Measurements from ENCODE around the gene C10orf67.

Gene C10orf67

GRCh38 chr10:23230582-23230981 lies 114.0 kb downstream of the C10orf67 start:
- H3K4me3 ChIP-seq (ENCODE audit: low read length): no peak overlapping the region
- no peak for TF ChIP-seq ZNF274 (IDR thresholded peaks at IDR 0.05; ENCODE audit: low read depth, low read length)

- no peak overlapping the region for H3K4me3 ChIP-seq (ENCODE audit: low read length)
- no peak for TF ChIP-seq ZNF274 (IDR thresholded peaks at IDR 0.05; ENCODE audit: low read depth, low read length)
Measured at GRCh38 chr10:23217471-23217870, 127.1 kb downstream of the C10orf67 start.

GRCh38 chr10:23205972-23206642 lies 138.5 kb downstream of the C10orf67 start:
- no peak for TF ChIP-seq ZNF274 (IDR thresholded peaks at IDR 0.05; ENCODE audit: low read depth, low read length)

GRCh38 chr10:23204773-23205172 lies 139.8 kb downstream of the C10orf67 start:
- TF ChIP-seq ZNF274 (IDR thresholded peaks at IDR 0.05; ENCODE audit: low read depth, low read length): no peak

More at GRCh38 chr10:23205972-23206642, 138.5 kb downstream of the C10orf67 start:
- no peak overlapping the region for H3K4me3 ChIP-seq (ENCODE audit: low read length)

GRCh38 chr10:23203369-23204325 lies 140.9 kb downstream of the C10orf67 start:
- H3K4me3 ChIP-seq (ENCODE audit: low read length): no peak overlapping the region
- TF ChIP-seq ZNF274 (IDR thresholded peaks at IDR 0.05; ENCODE audit: low read depth, low read length): no peak

More at GRCh38 chr10:23204773-23205172, 139.8 kb downstream of the C10orf67 start:
- no peak overlapping the region for H3K4me3 ChIP-seq (ENCODE audit: low read length)

- H3K4me3 ChIP-seq (ENCODE audit: low read length): no peak overlapping the region
- no peak for TF ChIP-seq ZNF274 (IDR thresholded peaks at IDR 0.05; ENCODE audit: low read depth, low read length)
Measured at GRCh38 chr10:23202779-23203178, 141.8 kb downstream of the C10orf67 start.

- H3K4me3 ChIP-seq (ENCODE audit: low read length): no peak overlapping the region
- TF ChIP-seq ZNF274 (IDR thresholded peaks at IDR 0.05; ENCODE audit: low read depth, low read length): no peak
Measured at GRCh38 chr10:23201837-23202236, 142.8 kb downstream of the C10orf67 start.

GRCh38 chr10:23200997-23201652 lies 143.5 kb downstream of the C10orf67 start:
- no peak overlapping the region for H3K4me3 ChIP-seq (ENCODE audit: low read length)
- TF ChIP-seq ZNF274 (IDR thresholded peaks at IDR 0.05; ENCODE audit: low read depth, low read length): no peak

- no peak overlapping the region for H3K4me3 ChIP-seq (ENCODE audit: low read length)
- no peak for TF ChIP-seq ZNF274 (IDR thresholded peaks at IDR 0.05; ENCODE audit: low read depth, low read length)
Measured at GRCh38 chr10:23200586-23200985, 144.0 kb downstream of the C10orf67 start.

- TF ChIP-seq ZNF274 (IDR thresholded peaks at IDR 0.05; ENCODE audit: low read depth, low read length): no peak
- H3K4me3 ChIP-seq (ENCODE audit: low read length): no peak overlapping the region
Measured at GRCh38 chr10:23199768-23200511, 144.7 kb downstream of the C10orf67 start.

GRCh38 chr10:23198940-23199767 lies 145.4 kb downstream of the C10orf67 start:
- TF ChIP-seq ZNF274 (IDR thresholded peaks at IDR 0.05; ENCODE audit: low read depth, low read length): no peak
- no peak overlapping the region for H3K4me3 ChIP-seq (ENCODE audit: low read length)

- H3K4me3 ChIP-seq (ENCODE audit: low read length): no peak overlapping the region
- no peak for TF ChIP-seq ZNF274 (IDR thresholded peaks at IDR 0.05; ENCODE audit: low read depth, low read length)
Measured at GRCh38 chr10:23198610-23198939, 146.0 kb downstream of the C10orf67 start.

GRCh38 chr10:23197416-23197861 lies 147.2 kb downstream of the C10orf67 start:
- H3K4me3 ChIP-seq (ENCODE audit: low read length): no peak overlapping the region
- TF ChIP-seq ZNF274 (IDR thresholded peaks at IDR 0.05; ENCODE audit: low read depth, low read length): no peak
